ENCODE data around the gene WDR35. TPM values are rescaled to one million over a fixed set of nuclear protein-coding genes. Genes with fewer than 3 reads are reported as not detected.
A peak's percentile ranks its signal among the peaks of the same experiment; 100 is the strongest.

Gene WDR35
- 6.7 and 9.1 TPM in 2 replicates for polyA plus RNA-seq (2011; rRNA removed)
- 7.4 and 11.4 TPM in 2 replicates for polyA minus RNA-seq (2011; rRNA and poly(A)+ RNA removed)

DNA sequence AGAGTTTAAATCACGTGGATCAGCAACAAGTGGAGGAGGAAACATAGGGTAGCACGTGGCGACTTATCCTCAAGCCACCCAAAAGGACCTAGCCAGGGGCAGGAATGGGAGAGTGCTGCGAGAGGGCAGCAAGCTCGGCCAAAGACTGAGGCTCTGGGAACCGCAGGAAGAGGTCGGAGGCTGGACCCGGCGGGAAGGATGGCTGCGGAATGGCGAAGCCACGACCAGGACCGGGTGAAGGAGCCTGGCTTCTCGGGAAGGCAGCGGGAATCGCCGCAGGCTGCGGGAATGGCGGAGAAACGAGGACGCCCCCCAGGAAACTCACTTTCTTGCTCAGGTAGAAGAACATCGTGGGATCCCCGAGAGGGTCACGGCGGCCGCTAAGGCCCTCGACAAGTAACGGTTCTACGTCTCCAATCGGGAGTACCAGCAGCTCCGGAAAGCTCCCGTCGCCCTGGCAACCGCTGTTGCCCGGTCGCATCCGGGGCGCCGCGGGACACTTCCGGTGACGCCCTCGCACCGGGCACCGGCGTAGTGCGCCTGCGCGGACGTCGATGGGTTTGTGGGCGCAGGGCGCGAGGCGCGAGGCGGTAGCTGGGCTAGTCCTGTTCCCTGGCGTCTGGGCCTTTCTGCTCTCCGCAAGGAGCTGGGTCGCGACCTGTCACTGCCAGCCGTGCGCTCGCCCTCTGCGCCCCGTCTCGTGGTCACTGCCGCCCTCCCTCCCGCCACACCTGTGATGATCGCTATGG lies at the start of gene WDR35:
WDR35 (minus strand) TSS at position 439 of the 749 bp plus-strand sequence; CDS start at position 349, 90 bp downstream.
- TF ChIP-seq, protein P1, sequence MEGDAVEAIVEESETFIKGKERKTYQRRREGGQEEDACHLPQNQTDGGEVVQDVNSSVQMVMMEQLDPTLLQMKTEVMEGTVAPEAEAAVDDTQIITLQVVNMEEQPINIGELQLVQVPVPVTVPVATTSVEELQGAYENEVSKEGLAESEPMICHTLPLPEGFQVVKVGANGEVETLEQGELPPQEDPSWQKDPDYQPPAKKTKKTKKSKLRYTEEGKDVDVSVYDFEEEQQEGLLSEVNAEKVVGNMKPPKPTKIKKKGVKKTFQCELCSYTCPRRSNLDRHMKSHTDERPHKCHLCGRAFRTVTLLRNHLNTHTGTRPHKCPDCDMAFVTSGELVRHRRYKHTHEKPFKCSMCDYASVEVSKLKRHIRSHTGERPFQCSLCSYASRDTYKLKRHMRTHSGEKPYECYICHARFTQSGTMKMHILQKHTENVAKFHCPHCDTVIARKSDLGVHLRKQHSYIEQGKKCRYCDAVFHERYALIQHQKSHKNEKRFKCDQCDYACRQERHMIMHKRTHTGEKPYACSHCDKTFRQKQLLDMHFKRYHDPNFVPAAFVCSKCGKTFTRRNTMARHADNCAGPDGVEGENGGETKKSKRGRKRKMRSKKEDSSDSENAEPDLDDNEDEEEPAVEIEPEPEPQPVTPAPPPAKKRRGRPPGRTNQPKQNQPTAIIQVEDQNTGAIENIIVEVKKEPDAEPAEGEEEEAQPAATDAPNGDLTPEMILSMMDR (IDR thresholded peaks at IDR 0.05; ENCODE audit: low read depth, low read length), result no peak
- Histone ChIP-seq H3K4me3 (ENCODE audit: low read depth, low read length) (peak within 1 kb of the TSS; percentile 89), H3K27me3 (ENCODE audit: control insufficient read depth, insufficient read depth, low read length) (no peaks in the 10 kb centered on the region), H3K9me3 (ENCODE audit: control insufficient read depth, insufficient read depth, low read length) (no peaks in the 10 kb centered on the region), H3K27ac (ENCODE audit: low read depth, low read length) (peak within 1 kb of the TSS; percentile 69)
- DNase-seq (ENCODE audit: low read depth, low spot score), result peak; percentile 61
- CTCF ChIA-PET, result no interaction called here
- POLR2A ChIA-PET, result interaction anchor here (1.0 to 1.2 kb wide), 2 partner anchors 62 to 236 kb away, joined by 3 to 5 read pairs; partner anchors contain the start of genes LAPTM4A and SDC1

DNA sequence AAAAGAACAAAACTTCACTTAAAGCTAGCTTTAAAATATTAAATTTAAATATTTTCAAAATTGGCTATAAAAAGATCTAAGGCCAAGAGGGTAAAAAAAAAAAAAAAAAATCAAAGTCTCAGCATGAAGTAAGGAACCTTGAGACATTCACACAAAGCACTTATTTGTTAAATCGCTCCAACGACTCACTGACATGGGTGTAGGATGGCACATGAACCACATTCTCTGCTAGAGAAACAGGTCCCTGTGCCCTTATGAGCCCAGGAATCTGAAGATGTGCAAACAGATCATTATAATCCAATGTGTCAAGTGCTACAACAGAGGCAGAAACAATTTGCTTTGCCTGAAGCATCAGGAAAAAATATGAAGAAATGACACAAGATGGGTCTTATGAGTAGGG lies 47.8 kb upstream of the WDR35 start:
- no peak overlapping the region for H3K4me3 ChIP-seq (ENCODE audit: low read depth, low read length)
- CTCF ChIA-PET, result interaction anchor here (0.7 to 6.1 kb wide), 3 partner anchors 11 to 248 kb away, joined by 4 to 73 read pairs (median 5); no protein-coding TSS in a partner anchor
- H3K27me3 ChIP-seq (ENCODE audit: control insufficient read depth, insufficient read depth, low read length), result no peaks in the 10 kb centered on the region
- POLR2A ChIA-PET, result no interaction called here
- TF ChIP-seq, protein P1 (IDR thresholded peaks at IDR 0.05; ENCODE audit: low read depth, low read length), result no peak
- no peak overlapping the region for H3K27ac ChIP-seq (ENCODE audit: low read depth, low read length)
- no peaks in the 10 kb centered on the region for H3K9me3 ChIP-seq (ENCODE audit: control insufficient read depth, insufficient read depth, low read length)
- no peak for DNase-seq (ENCODE audit: low read depth, low spot score)

DNA sequence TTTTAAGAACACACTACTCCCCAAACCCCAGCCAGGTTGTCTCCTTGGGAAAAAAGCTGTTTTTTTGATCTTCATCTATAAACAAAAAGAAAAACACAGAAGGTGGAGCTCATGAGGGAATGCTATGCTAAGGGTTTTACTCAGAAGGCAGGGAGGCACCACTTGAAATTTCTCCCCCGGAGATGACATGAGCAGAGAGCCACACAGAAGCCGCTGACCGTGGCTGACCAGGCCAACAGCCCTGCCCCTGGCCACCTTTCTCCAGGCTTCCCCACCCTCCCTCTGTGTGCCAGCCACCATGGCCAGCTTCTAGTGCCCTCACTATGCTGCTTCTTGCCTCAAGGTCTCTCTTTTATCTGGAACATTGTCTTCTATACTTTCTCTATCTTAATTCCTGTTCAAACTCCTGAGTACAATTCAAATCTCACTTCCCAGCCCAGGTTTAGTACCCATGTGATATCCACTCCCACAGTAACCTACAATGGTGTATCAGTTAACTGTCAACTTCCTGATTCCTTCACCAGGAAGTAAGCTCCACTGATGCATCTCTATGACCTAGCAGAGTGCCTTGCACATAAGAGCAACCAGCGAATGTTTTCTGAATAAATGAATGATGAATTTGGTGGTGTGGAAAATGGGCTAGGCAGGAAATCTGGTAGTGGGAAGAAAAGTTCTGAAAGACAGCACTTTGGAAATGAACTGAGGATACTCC lies 46.2 kb upstream of the WDR35 start:
- H3K27ac ChIP-seq (ENCODE audit: low read depth, low read length), result no peak overlapping the region
- no peaks in the 10 kb centered on the region for H3K27me3 ChIP-seq (ENCODE audit: control insufficient read depth, insufficient read depth, low read length)
- no peak overlapping the region for H3K4me3 ChIP-seq (ENCODE audit: low read depth, low read length)
- CTCF ChIA-PET, result interaction anchor here (0.6 to 6.1 kb wide), 6 partner anchors 13 to 80 kb away, joined by 3 to 73 read pairs (median 3); no protein-coding TSS in a partner anchor
- no peaks in the 10 kb centered on the region for H3K9me3 ChIP-seq (ENCODE audit: control insufficient read depth, insufficient read depth, low read length)
- POLR2A ChIA-PET, result interaction anchor here (0.5 to 1.4 kb wide), 2 partner anchors 23 to 27 kb away, joined by 3 to 4 read pairs; no protein-coding TSS in a partner anchor
- DNase-seq (ENCODE audit: low read depth, low spot score), result no peak
- TF ChIP-seq, protein P1 (IDR thresholded peaks at IDR 0.05; ENCODE audit: low read depth, low read length), result no peak

DNA sequence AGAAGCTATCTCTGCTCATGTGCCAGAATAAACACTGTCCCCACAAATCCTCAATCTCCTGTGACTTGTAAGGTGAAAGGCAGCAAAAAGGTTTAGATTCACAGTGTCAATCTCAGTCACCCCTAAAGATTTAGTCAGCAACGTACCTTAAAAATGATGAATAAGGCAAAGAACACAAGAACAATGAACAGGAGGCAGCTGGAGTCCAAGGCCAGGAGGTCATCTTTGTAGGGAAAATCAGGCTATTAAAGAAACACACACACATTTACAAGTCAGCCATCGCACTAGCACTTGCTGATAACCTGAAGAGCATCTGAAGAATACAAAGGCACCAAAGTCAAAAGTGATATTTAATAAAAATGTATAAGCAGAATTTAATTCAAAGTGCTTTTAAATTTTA lies 44.9 kb upstream of the WDR35 start:
- no peak for DNase-seq (ENCODE audit: low read depth, low spot score)
- CTCF ChIA-PET, result interaction anchor here (1.4 to 6.1 kb wide), 2 partner anchors 19 to 59 kb away, joined by 4 to 73 read pairs; no protein-coding TSS in a partner anchor
- POLR2A ChIA-PET, result interaction anchor here (0.6 kb wide), 1 partner anchor 12 kb away, joined by 5 read pairs; no protein-coding TSS in a partner anchor

More for the DNA sequence above, 44.9 kb upstream of the WDR35 start:
- H3K9me3 ChIP-seq (ENCODE audit: control insufficient read depth, insufficient read depth, low read length), result peaks cover 4% of the 10 kb centered on the region; the same call in 1 of the 2 replicates
- TF ChIP-seq, protein P1 (IDR thresholded peaks at IDR 0.05; ENCODE audit: low read depth, low read length), result no peak
- H3K4me3 ChIP-seq (ENCODE audit: low read depth, low read length), result no peak overlapping the region
- H3K27ac ChIP-seq (ENCODE audit: low read depth, low read length), result no peak overlapping the region
- no peaks in the 10 kb centered on the region for H3K27me3 ChIP-seq (ENCODE audit: control insufficient read depth, insufficient read depth, low read length)
